Activated effector memory CD4-positive, alpha-beta T cell treated with Interleukin-2 at 50 U/mL for 16 hours (primary cell): ENCODE data around the gene NET1.
"Not testable (repeated sequence)": the region's sequence is repeated elsewhere in the genome, so short reads cannot be mapped to it uniquely, and the experiment has no call there.

Experiments used
- DNase-seq: peaks from one replicate; pipeline ENCODE4 v3.0.0-alpha.2; 2020

Gene NET1, protein sequence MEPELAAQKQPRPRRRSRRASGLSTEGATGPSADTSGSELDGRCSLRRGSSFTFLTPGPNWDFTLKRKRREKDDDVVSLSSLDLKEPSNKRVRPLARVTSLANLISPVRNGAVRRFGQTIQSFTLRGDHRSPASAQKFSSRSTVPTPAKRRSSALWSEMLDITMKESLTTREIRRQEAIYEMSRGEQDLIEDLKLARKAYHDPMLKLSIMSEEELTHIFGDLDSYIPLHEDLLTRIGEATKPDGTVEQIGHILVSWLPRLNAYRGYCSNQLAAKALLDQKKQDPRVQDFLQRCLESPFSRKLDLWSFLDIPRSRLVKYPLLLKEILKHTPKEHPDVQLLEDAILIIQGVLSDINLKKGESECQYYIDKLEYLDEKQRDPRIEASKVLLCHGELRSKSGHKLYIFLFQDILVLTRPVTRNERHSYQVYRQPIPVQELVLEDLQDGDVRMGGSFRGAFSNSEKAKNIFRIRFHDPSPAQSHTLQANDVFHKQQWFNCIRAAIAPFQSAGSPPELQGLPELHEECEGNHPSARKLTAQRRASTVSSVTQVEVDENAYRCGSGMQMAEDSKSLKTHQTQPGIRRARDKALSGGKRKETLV

DNA sequence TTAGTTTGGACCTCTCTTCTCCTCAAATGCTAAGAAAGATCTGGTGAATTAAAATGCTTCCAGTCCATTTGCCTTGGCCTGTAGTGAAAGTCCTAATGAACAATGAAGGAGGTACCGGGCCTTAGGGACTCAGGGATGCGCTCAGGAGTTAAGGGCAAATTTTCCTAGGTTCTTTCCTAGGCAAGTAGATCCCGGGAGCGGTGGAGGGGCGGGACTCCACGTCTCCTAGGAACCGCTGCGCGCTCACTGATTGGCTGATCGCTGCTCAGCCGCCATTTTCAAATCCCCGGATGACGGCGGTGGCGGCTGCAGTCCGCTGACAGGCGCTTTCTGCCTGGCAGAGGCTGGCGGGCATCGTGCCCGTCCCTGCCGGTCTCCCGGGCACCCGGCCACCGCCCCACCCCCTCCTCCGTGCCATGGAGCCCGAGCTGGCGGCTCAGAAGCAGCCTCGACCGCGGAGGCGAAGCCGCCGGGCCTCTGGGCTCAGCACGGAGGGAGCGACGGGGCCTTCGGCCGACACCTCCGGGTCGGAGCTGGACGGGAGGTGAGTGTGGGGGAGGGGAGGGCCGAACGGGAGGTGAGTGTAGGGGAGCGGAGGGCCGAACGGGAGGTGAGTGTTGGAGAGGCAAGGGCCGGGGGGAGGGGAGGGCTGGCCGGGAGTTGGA, at the start of gene NET1:
NET1 (plus strand) TSS at position 281 of the 665 bp plus-strand sequence; CDS start at position 417, 136 bp downstream.
- peak; percentile 52 for DNase-seq

DNA sequence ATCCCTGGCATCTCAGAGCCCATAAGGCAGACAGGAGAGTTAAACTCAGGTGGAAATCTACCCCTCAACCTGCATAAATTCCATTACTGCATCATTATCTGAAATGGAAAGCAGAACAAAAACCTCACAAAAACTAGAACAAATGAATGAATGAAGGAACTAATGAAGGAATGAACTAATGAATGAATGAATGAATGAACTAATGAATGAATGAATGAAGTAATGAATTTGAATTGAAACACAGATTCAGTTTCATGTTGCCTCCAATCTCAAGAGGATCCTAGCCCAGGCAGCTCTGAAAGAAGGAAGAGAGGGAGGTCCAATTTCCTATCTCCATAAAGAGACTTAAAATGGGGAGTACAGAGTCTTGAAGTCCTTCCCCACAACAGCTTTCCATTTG, 49.5 kb upstream of the NET1 start:
- no peak for DNase-seq

DNA sequence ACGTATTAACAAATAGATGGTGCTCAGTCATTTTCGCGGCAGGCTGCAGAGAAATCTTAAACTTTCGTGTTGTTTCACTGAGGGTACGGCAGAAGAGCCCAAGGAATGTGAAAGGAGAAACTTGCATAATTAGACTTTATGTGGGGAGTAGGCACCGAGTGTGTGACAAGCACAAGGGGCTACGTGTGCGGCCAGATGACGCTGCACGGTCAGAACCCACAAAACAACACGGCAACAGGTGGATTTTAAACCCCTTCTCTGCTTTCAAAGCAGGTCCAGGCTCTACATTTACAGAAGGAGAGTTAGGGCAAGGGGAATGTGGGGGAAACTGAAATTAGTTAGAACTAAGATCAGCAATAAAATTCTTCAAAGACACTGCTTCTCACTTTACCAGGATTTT, 48.0 kb upstream of the NET1 start:
- DNase-seq: no peak

DNA sequence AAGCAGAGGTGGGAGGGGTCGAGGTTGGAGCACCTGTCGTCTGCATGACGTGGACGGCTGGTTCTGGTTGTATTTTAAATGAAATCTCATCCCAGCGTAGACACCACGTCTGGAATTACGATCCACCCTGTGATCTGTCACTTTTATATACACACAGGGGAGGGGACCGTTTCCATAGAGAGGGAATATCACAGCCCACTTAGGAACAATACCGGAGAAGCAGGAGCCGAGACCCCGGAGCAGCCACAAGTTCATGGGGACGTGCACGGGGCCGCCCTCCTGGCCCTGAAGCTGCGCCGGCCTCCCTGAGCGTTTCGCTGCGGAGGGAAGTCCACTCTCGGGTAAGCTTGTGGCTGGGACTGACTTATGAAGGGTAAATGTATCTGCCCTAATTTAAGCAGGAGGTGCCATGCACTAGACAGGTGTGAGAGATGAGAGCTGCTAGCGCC, 47.4 kb upstream of the NET1 start, which contains the start of gene UCN3:
UCN3 (plus strand) TSS at position 77 of the 449 bp plus-strand sequence. CDS start 8,755 bp downstream, outside the sequence.
- no peak for DNase-seq

DNA sequence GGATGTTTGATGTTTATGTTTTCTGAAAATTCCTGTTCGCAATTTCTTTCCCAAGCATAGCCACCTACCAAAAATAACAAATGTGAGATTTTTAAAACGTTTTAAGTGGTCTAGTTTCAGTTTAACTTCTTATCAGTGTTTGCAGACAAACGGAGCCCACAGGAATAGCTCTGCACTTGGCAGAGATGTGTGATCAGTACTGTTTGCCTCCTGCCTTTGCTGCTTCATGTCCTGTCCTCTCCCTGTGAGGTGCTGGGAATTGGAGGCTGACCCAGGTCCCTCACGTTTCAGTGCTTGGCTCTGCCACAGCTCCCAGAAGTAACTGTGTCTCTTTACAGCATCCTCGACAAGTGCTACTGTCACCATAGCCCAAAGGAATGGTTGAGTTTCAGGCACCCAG, 46.4 kb upstream of the NET1 start:
- DNase-seq: no peak

DNA sequence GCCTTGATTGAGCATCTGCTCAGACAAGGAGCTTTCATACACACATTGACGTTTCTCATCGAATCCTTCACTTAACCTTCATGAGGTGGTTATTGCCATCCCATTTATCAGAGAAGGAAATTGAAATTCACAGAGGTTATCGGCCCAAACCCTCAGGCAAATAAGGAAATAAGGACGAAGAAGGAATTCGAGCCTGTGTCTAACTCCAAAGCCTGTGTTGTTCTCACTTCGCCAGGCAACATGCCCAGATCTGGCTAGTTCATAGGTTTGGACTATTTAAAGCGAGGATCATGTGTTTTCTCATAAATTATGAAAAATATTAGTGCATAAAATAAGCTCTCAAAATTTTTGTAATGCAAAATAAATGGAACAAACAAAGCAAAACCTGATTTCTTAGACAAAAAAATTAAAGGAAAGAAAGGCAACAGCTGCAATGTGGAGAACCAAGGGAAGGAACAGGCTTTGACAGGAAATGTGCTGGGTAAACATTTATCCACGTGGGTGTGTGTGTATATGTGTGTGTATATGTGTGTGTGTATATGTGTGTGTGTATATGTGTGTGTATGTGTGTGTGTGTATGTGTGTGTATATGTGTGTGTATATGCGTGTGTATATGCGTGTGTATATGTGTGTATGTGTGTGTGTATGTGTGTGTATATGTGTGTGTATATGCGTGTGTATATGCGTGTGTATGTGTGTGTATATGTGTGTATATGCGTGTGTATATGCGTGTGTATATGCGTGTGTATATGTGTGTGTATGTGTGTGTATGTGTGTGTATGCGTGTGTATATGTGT, 42.8 kb upstream of the NET1 start:
- no peak for DNase-seq

DNA sequence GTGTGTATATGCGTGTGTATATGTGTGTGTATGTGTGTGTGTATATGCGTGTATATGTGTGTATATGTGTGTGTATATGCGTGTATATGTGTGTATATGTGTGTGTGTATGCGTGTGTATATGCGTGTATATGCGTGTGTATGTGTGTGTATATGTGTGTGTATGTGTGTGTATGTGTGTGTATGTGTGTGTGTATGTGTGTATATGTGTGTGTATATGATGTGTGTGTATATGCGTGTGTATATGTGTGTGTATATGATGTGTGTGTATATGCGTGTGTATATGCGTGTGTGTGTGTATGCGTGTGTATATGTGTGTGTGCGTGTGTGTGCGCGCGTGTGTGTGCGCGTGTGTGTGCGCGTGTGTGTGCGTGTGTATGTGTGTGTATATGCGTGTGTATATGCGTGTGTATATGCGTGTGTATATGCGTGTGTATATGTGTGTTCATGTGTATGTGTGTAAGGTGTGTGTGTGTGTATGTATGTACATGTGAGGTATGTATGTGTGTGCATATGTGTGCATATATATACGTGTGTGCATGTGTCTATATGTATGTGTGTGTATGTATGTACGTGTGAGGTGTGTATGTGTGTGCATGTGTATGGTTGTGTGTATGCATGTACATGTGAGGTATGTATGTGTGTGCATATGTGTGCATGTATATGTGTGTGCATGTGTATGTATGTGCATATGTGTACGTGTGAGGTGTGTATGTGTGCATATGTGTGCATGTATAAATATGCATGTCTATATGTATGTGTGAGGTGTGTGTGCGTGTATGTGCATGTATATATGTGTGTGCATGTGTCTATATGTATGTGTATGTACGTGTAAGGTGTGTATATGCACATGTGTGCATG, 41.6 kb upstream of the NET1 start:
- DNase-seq: no peak

DNA sequence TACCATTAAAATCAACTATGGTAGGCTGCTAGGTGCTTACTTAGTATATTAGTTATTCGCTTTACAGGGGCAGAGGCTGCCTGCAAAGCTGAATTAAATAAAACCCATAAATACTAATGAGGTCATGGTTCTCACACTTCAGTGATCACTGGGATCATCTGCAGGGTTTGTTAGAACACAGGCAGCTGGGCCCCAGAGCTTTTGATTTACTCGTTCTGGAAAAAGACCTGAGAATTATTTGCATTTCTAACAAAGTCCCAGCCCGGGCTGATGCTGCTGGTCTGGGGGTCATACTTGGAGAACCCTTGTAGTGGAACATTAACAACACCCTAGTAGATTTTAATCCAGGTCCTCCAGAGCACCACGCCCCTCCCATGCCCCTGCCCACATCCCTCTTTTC, 39.0 kb upstream of the NET1 start:
- no peak for DNase-seq

DNA sequence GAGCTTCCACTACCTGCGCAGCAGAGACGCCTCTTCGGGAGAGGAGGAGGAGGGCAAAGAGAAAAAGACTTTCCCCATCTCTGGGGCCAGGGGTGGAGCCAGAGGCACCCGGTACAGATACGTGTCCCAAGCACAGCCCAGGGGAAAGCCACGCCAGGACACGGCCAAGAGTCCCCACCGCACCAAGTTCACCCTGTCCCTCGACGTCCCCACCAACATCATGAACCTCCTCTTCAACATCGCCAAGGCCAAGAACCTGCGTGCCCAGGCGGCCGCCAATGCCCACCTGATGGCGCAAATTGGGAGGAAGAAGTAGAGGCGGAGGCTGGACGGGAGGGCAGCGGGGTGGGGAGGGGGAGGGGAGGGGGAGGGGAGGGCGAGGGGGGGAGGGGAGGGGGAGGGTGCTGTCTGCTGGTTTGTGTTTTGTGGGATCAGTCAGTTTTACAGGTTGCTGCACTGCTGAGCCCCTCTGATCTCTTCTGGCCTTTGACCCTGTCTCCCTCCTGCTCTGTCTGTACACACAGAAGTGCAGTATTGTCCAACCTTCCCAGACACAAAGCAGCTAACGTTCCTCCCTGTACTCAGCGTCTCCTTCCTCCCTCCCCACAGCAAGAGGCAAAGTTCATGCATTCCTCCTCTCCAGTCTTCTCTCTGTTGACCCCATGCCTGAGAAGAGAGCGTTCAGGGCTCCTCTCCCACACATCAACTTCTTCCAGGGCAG, 38.3 kb upstream of the NET1 start:
- DNase-seq: no peak

DNA sequence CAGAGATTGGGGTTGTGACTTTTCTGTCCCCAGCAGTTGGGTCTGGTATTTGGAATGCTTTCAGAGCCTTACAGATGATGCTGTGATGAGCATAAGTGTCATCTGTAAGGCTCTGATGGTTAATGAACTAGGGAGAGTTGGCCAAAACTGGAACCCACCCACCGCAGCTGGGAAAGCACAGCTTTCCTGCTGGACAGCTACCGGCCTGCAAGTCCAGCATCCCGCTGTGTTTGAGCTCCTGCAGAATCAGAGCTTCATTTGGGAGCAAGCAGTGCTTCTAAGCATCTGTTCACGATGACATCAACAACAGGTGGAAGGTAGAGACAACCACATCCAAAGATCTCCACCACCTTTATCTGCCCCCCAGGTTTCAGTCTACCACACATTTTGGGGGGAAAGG, 35.9 kb upstream of the NET1 start:
- DNase-seq: no peak

DNA sequence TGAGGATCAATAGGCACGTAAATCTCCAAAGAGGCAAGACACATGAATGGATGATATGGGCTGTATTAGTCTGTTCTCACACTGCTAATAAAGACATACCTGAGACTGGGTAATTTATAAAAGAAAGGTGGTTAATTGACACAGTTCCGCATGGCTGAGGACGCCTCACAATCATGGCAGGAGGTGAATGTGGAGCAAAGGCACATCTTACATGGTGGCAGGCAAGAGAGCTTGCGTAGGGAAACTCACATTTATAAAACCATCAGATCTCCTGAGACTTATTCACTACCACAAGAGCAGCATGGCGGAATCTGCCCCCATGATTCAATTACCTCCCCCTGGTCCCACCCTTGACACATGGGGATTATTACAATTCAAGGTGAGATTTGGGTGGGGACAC, 33.2 kb upstream of the NET1 start:
- not testable (repeated sequence) for DNase-seq

DNA sequence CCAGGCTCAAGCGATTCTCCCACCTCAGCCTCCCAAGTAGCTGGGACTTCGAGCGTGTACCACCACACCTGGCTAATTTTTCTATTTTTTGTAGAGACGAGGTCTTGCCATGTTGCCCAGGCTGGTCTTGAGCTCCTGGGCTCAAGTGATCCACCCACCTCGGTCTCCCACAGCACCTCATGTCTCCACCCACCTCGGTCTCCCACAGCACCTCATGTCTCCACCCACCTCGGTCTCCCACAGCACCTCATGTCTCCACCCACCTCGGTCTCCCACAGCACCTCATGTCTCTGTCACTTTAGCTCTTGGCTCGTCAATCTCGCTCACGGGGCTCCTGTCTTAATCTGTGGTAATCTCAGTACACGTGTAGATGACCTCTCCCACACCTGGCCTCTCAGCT, 32.0 kb upstream of the NET1 start:
- not testable (repeated sequence) for DNase-seq

DNA sequence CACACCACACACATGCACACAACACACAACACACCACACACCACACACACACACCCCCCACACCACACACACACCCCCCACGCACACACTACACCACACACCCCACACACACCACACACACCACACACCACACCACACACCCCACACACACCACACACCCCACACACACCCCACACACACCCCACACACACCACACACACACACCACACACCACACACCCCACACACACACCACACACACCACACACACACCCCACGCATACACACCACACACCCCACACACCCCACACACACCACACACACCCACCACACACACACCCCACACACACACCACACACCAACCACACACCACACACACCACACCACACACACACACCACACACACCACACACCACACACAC, 31.2 kb upstream of the NET1 start:
- no peak for DNase-seq

DNA sequence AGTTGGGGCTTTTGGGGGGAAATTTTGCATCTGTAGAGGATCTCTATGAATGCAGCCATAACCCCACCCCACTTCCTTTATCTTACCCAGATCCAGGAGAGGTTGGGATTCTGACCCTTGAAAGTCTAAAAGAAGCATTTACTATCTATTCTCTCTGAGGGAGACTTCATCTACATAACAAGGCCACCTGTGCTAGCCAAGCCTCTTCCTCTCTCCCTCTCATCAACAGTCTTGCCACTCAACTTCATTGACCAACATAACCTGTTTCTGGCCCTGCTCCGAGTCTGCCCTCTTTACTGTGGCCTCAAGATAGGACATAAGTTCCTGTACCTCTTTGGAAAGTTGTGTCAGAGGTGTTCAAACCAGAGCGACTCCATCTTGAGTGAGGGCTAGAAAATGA, 27.1 kb upstream of the NET1 start:
- DNase-seq: no peak

DNA sequence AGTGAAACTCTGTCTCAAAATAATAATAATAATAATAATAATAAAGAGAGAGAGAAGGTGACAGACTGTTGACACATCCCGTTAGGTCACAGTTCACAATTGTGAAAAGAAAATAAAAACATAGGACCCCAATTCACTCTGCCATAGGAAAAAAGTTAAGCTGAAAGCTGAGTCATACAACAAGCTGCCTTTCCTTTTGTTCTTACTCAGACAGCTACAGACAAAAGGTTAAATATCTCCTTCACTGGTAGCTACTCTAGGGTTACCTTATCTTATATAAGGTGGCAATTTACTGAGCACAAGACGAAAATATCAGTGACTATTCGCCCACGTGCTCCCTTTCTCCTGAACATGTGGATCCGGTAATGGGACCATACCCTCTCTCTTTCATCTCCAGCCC, 25.2 kb upstream of the NET1 start:
- no peak for DNase-seq

DNA sequence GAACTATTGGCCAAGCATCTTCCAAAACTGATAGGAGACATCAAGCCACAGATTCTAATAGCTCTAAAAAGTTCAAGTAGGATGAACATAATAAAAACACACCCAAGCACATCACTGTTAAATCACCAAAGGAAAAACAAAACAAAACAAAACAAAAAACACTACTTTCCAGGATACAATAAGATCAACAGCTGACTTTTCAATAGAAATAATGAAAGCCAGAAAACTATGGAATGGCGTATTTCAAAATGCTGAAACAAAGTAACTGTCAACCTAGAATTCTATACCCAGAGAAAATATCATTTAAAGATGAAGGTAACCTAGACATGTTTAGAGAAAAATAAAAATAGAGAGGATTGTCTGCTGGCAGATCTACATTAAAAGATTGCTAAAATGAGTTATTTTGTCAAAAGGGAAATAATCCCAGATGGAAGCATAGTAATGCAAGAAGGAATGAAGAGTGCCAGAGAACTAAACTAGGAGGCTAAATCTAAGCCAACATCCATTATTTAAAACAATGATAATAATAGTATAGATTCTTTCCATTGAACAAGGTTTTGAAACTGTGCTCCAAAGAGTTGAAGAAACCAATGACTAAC, 21.7 kb upstream of the NET1 start:
- no peak for DNase-seq

DNA sequence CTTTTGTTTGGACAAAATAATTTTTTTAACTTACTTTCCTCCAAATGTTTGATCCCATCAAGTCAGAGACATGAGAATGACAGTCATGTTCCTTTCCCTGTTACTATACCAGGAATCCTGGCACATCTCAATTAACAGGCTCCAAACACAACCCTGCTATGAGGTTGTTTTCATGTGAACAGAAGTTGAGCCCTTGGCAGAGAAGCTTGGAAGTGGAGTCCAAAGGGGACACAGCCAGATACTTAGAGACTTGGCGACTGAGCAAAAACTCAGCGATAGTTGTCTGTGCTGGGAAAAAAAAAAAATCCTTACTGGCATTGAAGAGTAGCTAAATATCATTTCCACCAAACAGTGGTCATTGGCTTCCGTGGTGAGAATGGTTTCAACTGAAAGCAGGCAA, 20.6 kb upstream of the NET1 start:
- DNase-seq: no peak

DNA sequence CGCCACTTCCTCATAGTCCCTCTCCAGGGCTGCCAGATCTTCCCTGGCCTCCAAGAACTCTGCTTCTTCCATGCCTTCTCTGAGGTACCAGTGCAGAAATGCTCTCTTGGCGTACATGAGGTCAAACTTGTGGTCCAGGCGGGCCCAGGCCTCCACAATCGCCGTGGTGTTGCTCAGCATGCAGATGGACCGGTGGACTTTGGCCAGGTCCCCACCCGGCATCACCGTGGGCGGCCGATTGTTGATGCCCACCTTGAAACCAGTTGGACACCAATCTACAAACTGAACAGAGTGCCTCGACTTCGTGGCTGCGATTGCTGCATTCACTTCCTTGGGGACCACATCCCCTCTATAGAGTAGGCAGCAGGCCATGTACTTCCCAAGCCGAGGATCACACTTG, 18.8 kb upstream of the NET1 start:
- DNase-seq: no peak

DNA sequence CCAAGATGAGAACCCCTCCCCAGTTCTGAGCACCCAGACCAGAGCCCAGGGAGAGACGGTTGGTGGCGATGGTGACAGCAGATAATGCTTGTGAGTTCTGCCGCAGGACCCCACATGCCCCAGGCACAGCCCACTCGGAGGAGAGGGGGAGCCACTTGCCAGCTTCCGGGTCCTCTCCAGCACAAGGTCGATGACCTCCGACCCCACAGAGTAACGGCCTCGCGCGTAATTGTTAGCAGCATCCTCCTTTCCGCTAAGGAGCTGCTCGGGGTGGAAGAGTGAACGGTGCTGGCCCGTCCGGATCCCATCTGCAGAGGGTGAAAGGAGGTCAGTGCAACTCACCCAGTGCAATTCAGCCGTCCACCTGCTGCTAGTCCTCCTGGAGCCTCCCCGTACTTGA, 17.2 kb upstream of the NET1 start:
- no peak for DNase-seq

DNA sequence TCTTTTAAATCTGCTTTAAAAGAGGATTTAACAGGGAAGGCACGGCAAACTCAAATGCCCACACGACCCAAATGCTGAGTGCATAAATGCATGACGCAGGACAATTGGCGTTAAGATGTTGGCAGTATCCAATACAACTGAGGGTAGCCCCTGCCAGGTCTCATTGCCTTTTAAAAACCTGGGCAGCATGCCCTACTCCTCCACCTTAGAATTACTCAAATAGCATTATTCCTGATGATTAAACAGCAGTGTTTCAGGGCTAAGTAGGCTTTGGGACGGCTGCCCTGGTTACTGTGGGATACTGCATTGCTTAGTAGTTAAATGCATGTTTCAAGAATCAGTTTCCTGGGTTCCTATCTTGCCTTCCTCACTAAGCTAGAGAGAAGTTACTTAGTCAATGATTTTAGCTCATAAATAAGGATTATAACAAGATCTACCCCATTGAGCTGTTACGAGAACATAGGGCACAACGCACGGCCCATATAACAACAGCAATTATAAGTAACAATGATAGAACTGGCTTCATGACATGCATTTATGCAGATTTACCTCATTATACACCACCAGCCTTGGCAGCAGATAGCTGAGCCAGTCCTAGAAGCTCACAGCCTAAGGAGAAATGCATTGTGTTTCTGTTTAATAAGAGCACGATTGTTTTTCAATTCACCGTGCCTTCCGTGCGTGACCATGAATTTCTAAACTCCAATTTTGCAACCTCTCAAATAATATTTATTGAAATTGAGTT, 15.6 kb upstream of the NET1 start:
- no peak for DNase-seq
